ENCODE measurements around the gene ADCY9. TPM values are rescaled to one million over a fixed set of nuclear protein-coding genes. Genes with fewer than 3 reads are reported as not detected.
A peak's percentile ranks its signal among the peaks of the same experiment; 100 is the strongest.

The ADCY9 gene
- total and polyA plus RNA-seq, 4 donors: 12.7 to 37.6 (median 17.6) TPM

GRCh38 chr16:3977376-3977775, 138.9 kb downstream of the ADCY9 start:
- 89 to 95% methylated on average over 26 of the region's 26 CpGs for WGBS, 2 donors
- Histone ChIP-seq H3K27ac (ENCODE audit: low read depth in 1 of 2, low read length in 1 of 2) (no peak overlapping the region), H3K27me3 (ENCODE audit: control insufficient read depth in 3 of 3, insufficient read depth in 3 of 3, low read length in 2 of 3) (no peaks in the 10 kb centered on the region), H3K36me3 (ENCODE audit: control insufficient read depth in 4 of 4, insufficient read depth in 4 of 4, low read length in 4 of 4) (peaks cover 2 to 36% (median 9%) of the 10 kb centered on the region in 4 donors), H3K4me3 (no peak overlapping the region), H3K9ac (ENCODE audit: insufficient read depth in 1 of 2, low read length in 2 of 2) (no peak overlapping the region), H3K9me3 (ENCODE audit: control insufficient read depth in 4 of 4, insufficient read depth in 3 of 4, low read length in 3 of 4) (no peaks in the 10 kb centered on the region), H3K4me1 (ENCODE audit: control insufficient read depth in 5 of 5, insufficient read depth in 5 of 5, low read length in 5 of 5) (peaks cover 0 to 16% (median 7%) of the 10 kb centered on the region in 5 donors)
- DNase-seq (no peak), ATAC-seq (ENCODE audit: insufficient read depth, low FRiP score) (no peak)
- TF ChIP-seq, protein P1, sequence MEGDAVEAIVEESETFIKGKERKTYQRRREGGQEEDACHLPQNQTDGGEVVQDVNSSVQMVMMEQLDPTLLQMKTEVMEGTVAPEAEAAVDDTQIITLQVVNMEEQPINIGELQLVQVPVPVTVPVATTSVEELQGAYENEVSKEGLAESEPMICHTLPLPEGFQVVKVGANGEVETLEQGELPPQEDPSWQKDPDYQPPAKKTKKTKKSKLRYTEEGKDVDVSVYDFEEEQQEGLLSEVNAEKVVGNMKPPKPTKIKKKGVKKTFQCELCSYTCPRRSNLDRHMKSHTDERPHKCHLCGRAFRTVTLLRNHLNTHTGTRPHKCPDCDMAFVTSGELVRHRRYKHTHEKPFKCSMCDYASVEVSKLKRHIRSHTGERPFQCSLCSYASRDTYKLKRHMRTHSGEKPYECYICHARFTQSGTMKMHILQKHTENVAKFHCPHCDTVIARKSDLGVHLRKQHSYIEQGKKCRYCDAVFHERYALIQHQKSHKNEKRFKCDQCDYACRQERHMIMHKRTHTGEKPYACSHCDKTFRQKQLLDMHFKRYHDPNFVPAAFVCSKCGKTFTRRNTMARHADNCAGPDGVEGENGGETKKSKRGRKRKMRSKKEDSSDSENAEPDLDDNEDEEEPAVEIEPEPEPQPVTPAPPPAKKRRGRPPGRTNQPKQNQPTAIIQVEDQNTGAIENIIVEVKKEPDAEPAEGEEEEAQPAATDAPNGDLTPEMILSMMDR (IDR thresholded peaks at IDR 0.05; ENCODE audit: control extremely low read depth, extremely low read depth): no peak

DNA sequence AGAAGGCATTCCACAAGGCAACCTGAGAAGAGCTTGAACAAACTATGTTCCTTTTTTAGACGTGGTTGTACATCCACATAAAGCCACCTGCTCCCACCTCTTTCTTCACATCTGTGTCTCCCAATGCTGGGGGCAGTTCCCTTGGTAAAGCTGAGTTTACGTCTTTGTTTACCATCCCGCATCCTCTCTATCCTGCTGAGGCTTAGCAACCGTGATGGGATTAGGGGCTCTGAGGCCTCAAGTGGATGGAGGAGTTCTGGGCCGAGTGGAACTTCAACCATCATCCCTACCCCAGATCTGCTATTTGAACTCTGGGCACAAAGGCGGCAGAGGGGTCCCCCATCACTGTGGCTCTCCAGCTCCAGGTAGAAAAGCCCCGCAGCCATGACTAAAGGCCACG, 141.5 kb downstream of the ADCY9 start:
- peaks cover 0 to 1% (median under 1%) of the 10 kb centered on the region in 5 donors for H3K4me1 ChIP-seq (ENCODE audit: control insufficient read depth in 5 of 5, insufficient read depth in 5 of 5, low read length in 5 of 5)
- H3K4me3 ChIP-seq: no peak overlapping the region
- no peaks in the 10 kb centered on the region for H3K27me3 ChIP-seq (ENCODE audit: control insufficient read depth in 3 of 3, insufficient read depth in 3 of 3, low read length in 2 of 3)
- DNase-seq (no peak), ATAC-seq (ENCODE audit: insufficient read depth, low FRiP score) (no peak)
- no peak overlapping the region for H3K27ac ChIP-seq (ENCODE audit: low read depth in 1 of 2, low read length in 1 of 2)
- 87% methylated on average over 8 of the region's 8 CpGs for WGBS, 2 donors
- H3K9ac ChIP-seq (ENCODE audit: insufficient read depth in 1 of 2, low read length in 2 of 2): no peak overlapping the region
- H3K9me3 ChIP-seq (ENCODE audit: control insufficient read depth in 4 of 4, insufficient read depth in 3 of 4, low read length in 3 of 4): no peaks in the 10 kb centered on the region
- TF ChIP-seq, protein P1 (IDR thresholded peaks at IDR 0.05; ENCODE audit: control extremely low read depth, extremely low read depth): no peak
- H3K36me3 ChIP-seq (ENCODE audit: control insufficient read depth in 4 of 4, insufficient read depth in 4 of 4, low read length in 4 of 4): peaks cover 2 to 29% (median 8%) of the 10 kb centered on the region in 4 donors

GRCh38 chr16:3971706-3972105, 144.5 kb downstream of the ADCY9 start:
- Histone ChIP-seq H3K4me1 (ENCODE audit: control insufficient read depth in 5 of 5, insufficient read depth in 5 of 5, low read length in 5 of 5) (no peaks in the 10 kb centered on the region), H3K27me3 (ENCODE audit: control insufficient read depth in 3 of 3, insufficient read depth in 3 of 3, low read length in 2 of 3) (no peaks in the 10 kb centered on the region), H3K9ac (ENCODE audit: insufficient read depth in 1 of 2, low read length in 2 of 2) (no peak overlapping the region), H3K4me3 (no peak overlapping the region), H3K36me3 (ENCODE audit: control insufficient read depth in 4 of 4, insufficient read depth in 4 of 4, low read length in 4 of 4) (peaks cover 0 to 10% (median 5%) of the 10 kb centered on the region in 4 donors), H3K27ac (ENCODE audit: low read depth in 1 of 2, low read length in 1 of 2) (peak overlapping the region in 1 of 2 donors; percentile 2), H3K9me3 (ENCODE audit: control insufficient read depth in 4 of 4, insufficient read depth in 3 of 4, low read length in 3 of 4) (no peaks in the 10 kb centered on the region)
- ATAC-seq (ENCODE audit: insufficient read depth, low FRiP score): no peak
- DNase-seq: no peak
- TF ChIP-seq, protein P1 (IDR thresholded peaks at IDR 0.05; ENCODE audit: control extremely low read depth, extremely low read depth): no peak
- WGBS, 2 donors: 87 to 96% methylated on average over 8 of the region's 8 CpGs

- ATAC-seq (ENCODE audit: insufficient read depth, low FRiP score): no peak
- no peak for DNase-seq
- peaks cover 2 to 12% (median 5%) of the 10 kb centered on the region in 4 donors for H3K36me3 ChIP-seq (ENCODE audit: control insufficient read depth in 4 of 4, insufficient read depth in 4 of 4, low read length in 4 of 4)
These were observed 145.0 kb downstream of the ADCY9 start for GRCh38 chr16:3971261-3971660.

More at GRCh38 chr16:3971261-3971660, 145.0 kb downstream of the ADCY9 start:
- Histone ChIP-seq H3K9ac (ENCODE audit: insufficient read depth in 1 of 2, low read length in 2 of 2) (no peak overlapping the region), H3K4me3 (no peak overlapping the region), H3K27me3 (ENCODE audit: control insufficient read depth in 3 of 3, insufficient read depth in 3 of 3, low read length in 2 of 3) (no peaks in the 10 kb centered on the region), H3K9me3 (ENCODE audit: control insufficient read depth in 4 of 4, insufficient read depth in 3 of 4, low read length in 3 of 4) (peaks cover 0 to under 1% (median 0%) of the 10 kb centered on the region in 4 donors), H3K27ac (ENCODE audit: low read depth in 1 of 2, low read length in 1 of 2) (no peak overlapping the region), H3K4me1 (ENCODE audit: control insufficient read depth in 5 of 5, insufficient read depth in 5 of 5, low read length in 5 of 5) (no peaks in the 10 kb centered on the region)
- WGBS, 2 donors: 93 to 96% methylated on average over 9 of the region's 9 CpGs
- TF ChIP-seq, protein P1 (IDR thresholded peaks at IDR 0.05; ENCODE audit: control extremely low read depth, extremely low read depth): no peak
